ENCODE results near the gene GHRL. TPM values are rescaled to one million over a fixed set of nuclear protein-coding genes. Genes with fewer than 3 reads are reported as not detected.

Gene GHRL
- total RNA-seq, 1 experiment from 2014 or later, result not detected

GRCh38 chr3:10278501-10278900 is 14.2 kb downstream of the GHRL start:
- intact Hi-C loops (cut with micrococcal nuclease; ENCODE audit: unreplicated experiment), result no loop called here
- CTCF ChIA-PET, result no interaction called here

GRCh38 chr3:10277115-10277625 is 15.6 kb downstream of the GHRL start:
- Histone ChIP-seq H3K9me3 (ENCODE audit: control insufficient read depth, insufficient read depth, low read depth, low read length) (no peaks in the 10 kb centered on the region), H3K27ac (ENCODE audit: low read length) (no peak overlapping the region), H3K36me3 (ENCODE audit: control insufficient read depth, insufficient read depth, low read length) (0 out of 2 replicates have a peak, but pooled peaks cover 2% of the 10 kb centered on the region), H3K27me3 (ENCODE audit: control insufficient read depth, insufficient read depth, low read length) (no peaks in the 10 kb centered on the region), H3K4me3 (ENCODE audit: low read depth in 2 of 2, low read length in 2 of 2) (no peak overlapping the region), H3K4me1 (ENCODE audit: control insufficient read depth, insufficient read depth, low read length) (no peaks in the 10 kb centered on the region)
- no peak for TF ChIP-seq REST (IDR thresholded peaks at IDR 0.05; ENCODE audit: insufficient read depth in 1 of 2, low read depth in 2 of 2, low read length in 1 of 2)
- no peak for TF ChIP-seq TCF7L2 (IDR thresholded peaks at IDR 0.05; ENCODE audit: low read depth, low read length)
- no peak for TF ChIP-seq POLR2AphosphoS5 (IDR thresholded peaks at IDR 0.05; ENCODE audit: low read depth, low read length)
- TF ChIP-seq SIN3A (IDR thresholded peaks at IDR 0.05; ENCODE audit: borderline replicate concordance, insufficient read depth, low read depth, low read length), result no peak
- TF ChIP-seq CTCF (IDR thresholded peaks at IDR 0.05), result no peak
- no peak for DNase-seq (ENCODE audit: low read depth, low spot score)
- in situ Hi-C loops (cut with HindIII; ENCODE audit: low pct_unique_long_range_greater_than_20kb, low sequenced_read_pairs), result no loop called here
- no peak for ATAC-seq
- POLR2A ChIA-PET, result no interaction called here
- CTCF ChIA-PET, result no interaction called here
- intact Hi-C loops (cut with micrococcal nuclease; ENCODE audit: unreplicated experiment), result no loop called here
- no TSS peak for BruUV-seq (replicated peaks)

More at GRCh38 chr3:10278501-10278900, 14.2 kb downstream of the GHRL start:
- H3K27me3 ChIP-seq (ENCODE audit: control insufficient read depth, insufficient read depth, low read length), result no peaks in the 10 kb centered on the region
- ATAC-seq (no peak), DNase-seq (ENCODE audit: low read depth, low spot score) (no peak)
- no TSS peak for BruUV-seq (replicated peaks)
- H3K27ac ChIP-seq (ENCODE audit: low read length), result no peak overlapping the region
- POLR2A ChIA-PET, result no interaction called here
- no peak for TF ChIP-seq TCF7L2 (IDR thresholded peaks at IDR 0.05; ENCODE audit: low read depth, low read length)
- TF ChIP-seq CTCF (IDR thresholded peaks at IDR 0.05), result no peak
- TF ChIP-seq POLR2AphosphoS5 (IDR thresholded peaks at IDR 0.05; ENCODE audit: low read depth, low read length), result no peak
- no peak for TF ChIP-seq REST (IDR thresholded peaks at IDR 0.05; ENCODE audit: insufficient read depth in 1 of 2, low read depth in 2 of 2, low read length in 1 of 2)
- no peak for TF ChIP-seq SIN3A (IDR thresholded peaks at IDR 0.05; ENCODE audit: borderline replicate concordance, insufficient read depth, low read depth, low read length)
- no peak overlapping the region for H3K4me3 ChIP-seq (ENCODE audit: low read depth in 2 of 2, low read length in 2 of 2)
- in situ Hi-C loops (cut with HindIII; ENCODE audit: low pct_unique_long_range_greater_than_20kb, low sequenced_read_pairs), result no loop called here
- H3K4me1 ChIP-seq (ENCODE audit: control insufficient read depth, insufficient read depth, low read length), result no peaks in the 10 kb centered on the region
- H3K36me3 ChIP-seq (ENCODE audit: control insufficient read depth, insufficient read depth, low read length), result peaks cover 6% of the 10 kb centered on the region; the same call in 1 of the 2 replicates
- no peaks in the 10 kb centered on the region for H3K9me3 ChIP-seq (ENCODE audit: control insufficient read depth, insufficient read depth, low read depth, low read length)

All from Panc1 (cell line).